K562 (cell line): ENCODE measurements around the gene MAD1L1. TPM values are rescaled to one million over a fixed set of nuclear protein-coding genes. Genes with fewer than 3 reads are reported as not detected.

Experiments used
- BCL6 ChIP-seq: fragments of 250-450 bp; sonication (Bioruptor Pico); IDR thresholded peaks from 2 replicates; pipeline ENCODE4 v1.4.0; 2020
- CXXC5 ChIP-seq: fragments of 250-450 bp; sonication (Bioruptor Pico); IDR thresholded peaks from 2 replicates; pipeline ENCODE4 v1.8.0; 2022; ENCODE audit warnings: inconsistent platforms, mild to moderate bottlenecking, moderate library complexity
- DMBX1 ChIP-seq: fragments of 250-450 bp; sonication (Bioruptor Pico); IDR thresholded peaks from 2 replicates; pipeline ENCODE4 v1.8.0; 2022; ENCODE audit warnings: inconsistent platforms, mild to moderate bottlenecking, moderate library complexity, borderline replicate concordance
- ELF1 ChIP-seq: fragments of 200-800 bp; sonication (Bioruptor generic); IDR thresholded peaks from 2 replicates; pipeline ENCODE4 v1.6.1; 2016; ENCODE audit warnings: missing genetic modification characterization, missing compliant biosample characterization
- MTA3 ChIP-seq: fragments of 450-650 bp; formaldehyde crosslinking; IDR thresholded peaks from 2 replicates; pipeline ENCODE4 v1.6.1; 2017; ENCODE audit warnings: mild to moderate bottlenecking, borderline replicate concordance
- PYGO2 ChIP-seq: fragments of 450-650 bp; IDR thresholded peaks from 2 replicates; pipeline ENCODE4 v1.6.1; 2016; ENCODE audit warnings: mild to moderate bottlenecking, missing genetic modification characterization, moderate library complexity, missing compliant biosample characterization
- SUPT5H ChIP-seq: fragments of 450-650 bp; IDR thresholded peaks from 2 replicates; pipeline ENCODE4 v1.6.1; 2016
- TFAM ChIP-seq: fragments of 250-450 bp; sonication (Bioruptor Pico); conservative IDR thresholded peaks from 2 replicates; pipeline ENCODE4 v1.5.0; 2021; ENCODE audit warnings: mild to moderate bottlenecking, moderate library complexity
- ZNF584 ChIP-seq: fragments of 200-800 bp; sonication (Bioruptor generic); IDR thresholded peaks from 2 replicates; pipeline ENCODE4 v1.6.1; 2016; ENCODE audit warnings: low read depth, mild to moderate bottlenecking, missing genetic modification characterization, missing compliant biosample characterization
- polyA plus RNA-seq, 8 experiments: library from polyadenylated mRNA; depleted of rRNA in 4 of 8; stranded (reverse) in 5 of 8; unstranded in 3 of 8; fragments of >200 nt; fragmentation: Nextera tagmentation in 2 of 8; fragmentation: Illumina TruSeq in 1 of 8; extraction: Ambion mirVana in 2 of 8; extraction: Trizol in 1 of 8; gene quantifications; 2 replicates each; pipeline versions ENCODE4 v1.2.1 to v1.2.3, GENCODE V29; 2011 to 2014; ENCODE audit warnings: inconsistent platforms in 1 of 8, missing spikeins in 1 of 8
- total RNA-seq, 7 experiments: library from RNA; depleted of rRNA in 6 of 7; stranded (reverse); fragments of >200 nt in 6 of 7; fragmentation: Illumina TruSeq in 2 of 7; extraction: Trizol in 2 of 7; gene quantifications; 2 replicates each; pipeline versions ENCODE4 v1.2.1 to v1.2.3, GENCODE V29; 2011 to 2021; ENCODE audit warnings: low replicate concordance in 1 of 7
- TF ChIP-seq, protein P1 (sequence below): fragments of 450-650 bp; IDR thresholded peaks from 2 replicates; pipeline ENCODE4 v1.6.1; 2016; ENCODE audit warnings: missing biosample characterization, missing genetic modification characterization
- TF ChIP-seq, protein P2 (sequence below): fragments of 200-800 bp; sonication (Bioruptor generic); IDR thresholded peaks from 2 replicates; pipeline ENCODE4 v1.6.1; 2017; ENCODE audit warnings: missing genetic modification characterization, missing compliant biosample characterization
- TF ChIP-seq, protein P3 (sequence below): sonication (generic); formaldehyde crosslinking; IDR thresholded peaks from 2 replicates; pipeline ENCODE4 v1.9.0; 2022; ENCODE audit warnings: mild to moderate bottlenecking, missing genetic modification reagents
- TF ChIP-seq, protein P4 (sequence below): fragments of 450-650 bp; IDR thresholded peaks from one replicate; pipeline ENCODE4 v1.6.1; 2018; ENCODE audit warnings: mild to moderate bottlenecking, moderate library complexity; ENCODE audit not compliant: partially characterized antibody
- TF ChIP-seq, protein P5 (sequence below): fragments of 250-450 bp; sonication (Bioruptor Pico); IDR thresholded peaks from 2 replicates; pipeline ENCODE4 v1.8.0; 2021; ENCODE audit warnings: moderate library complexity, mild to moderate bottlenecking, inconsistent platforms
- TF ChIP-seq, protein P6 (sequence below): sonication (generic); formaldehyde crosslinking; IDR thresholded peaks from 2 replicates; pipeline ENCODE4 v1.8.0; 2022; ENCODE audit warnings: mild to moderate bottlenecking, missing genetic modification reagents, borderline replicate concordance

MAD1L1 gene
- total and polyA plus RNA-seq, 9 of the 15 experiments (the other 6 are each of a cell fraction or from before 2014, with no cell fraction given): 1.7 to 89.7 (median 18.0) TPM

DNA sequence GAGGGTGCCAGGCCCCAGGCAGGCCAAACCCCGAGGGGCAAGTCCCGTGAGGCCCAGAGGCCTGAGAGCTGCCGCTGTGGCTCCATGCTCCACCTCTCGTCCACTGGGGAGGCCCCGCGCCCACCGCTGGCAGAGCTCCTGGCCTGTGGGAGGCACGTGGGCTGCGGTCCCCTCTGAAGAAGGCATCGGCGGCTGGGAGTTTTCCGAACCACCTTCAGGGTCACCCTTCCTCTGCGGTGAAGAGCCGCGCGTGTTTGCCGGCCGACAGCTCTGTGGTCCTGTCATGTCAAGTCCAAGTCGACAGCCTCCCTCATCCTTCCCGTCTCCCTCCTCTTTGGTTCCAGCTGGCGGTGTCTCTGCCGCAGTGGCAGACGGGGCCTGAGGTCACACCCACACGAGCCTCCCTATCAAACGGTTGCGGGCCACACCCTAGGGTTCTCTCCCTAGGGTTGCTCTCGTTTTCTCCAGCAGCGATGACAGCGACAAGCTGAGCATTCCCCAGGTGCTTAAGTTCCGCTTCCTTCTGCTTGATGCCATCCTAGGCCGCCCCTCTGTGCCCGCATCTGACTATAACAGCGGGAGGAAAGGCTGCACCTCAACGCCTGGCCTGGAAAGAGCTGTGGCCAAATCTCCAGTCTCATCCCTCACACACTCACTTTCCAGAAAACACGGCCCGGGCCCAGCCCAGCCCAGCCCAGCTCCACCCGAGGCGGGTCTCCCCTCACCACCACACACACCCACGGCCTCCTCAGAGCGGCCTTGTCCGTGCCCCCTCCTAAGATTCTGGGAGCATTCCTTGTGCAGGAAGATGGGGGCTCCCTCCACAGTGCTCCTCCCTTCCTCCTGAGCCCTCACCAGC lies 377.6 kb downstream of the MAD1L1 start (continued):
- TF ChIP-seq, protein P1, sequence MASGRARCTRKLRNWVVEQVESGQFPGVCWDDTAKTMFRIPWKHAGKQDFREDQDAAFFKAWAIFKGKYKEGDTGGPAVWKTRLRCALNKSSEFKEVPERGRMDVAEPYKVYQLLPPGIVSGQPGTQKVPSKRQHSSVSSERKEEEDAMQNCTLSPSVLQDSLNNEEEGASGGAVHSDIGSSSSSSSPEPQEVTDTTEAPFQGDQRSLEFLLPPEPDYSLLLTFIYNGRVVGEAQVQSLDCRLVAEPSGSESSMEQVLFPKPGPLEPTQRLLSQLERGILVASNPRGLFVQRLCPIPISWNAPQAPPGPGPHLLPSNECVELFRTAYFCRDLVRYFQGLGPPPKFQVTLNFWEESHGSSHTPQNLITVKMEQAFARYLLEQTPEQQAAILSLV: no peak
- TF ChIP-seq, protein P2, sequence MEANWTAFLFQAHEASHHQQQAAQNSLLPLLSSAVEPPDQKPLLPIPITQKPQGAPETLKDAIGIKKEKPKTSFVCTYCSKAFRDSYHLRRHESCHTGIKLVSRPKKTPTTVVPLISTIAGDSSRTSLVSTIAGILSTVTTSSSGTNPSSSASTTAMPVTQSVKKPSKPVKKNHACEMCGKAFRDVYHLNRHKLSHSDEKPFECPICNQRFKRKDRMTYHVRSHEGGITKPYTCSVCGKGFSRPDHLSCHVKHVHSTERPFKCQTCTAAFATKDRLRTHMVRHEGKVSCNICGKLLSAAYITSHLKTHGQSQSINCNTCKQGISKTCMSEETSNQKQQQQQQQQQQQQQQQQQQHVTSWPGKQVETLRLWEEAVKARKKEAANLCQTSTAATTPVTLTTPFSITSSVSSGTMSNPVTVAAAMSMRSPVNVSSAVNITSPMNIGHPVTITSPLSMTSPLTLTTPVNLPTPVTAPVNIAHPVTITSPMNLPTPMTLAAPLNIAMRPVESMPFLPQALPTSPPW (CRISPR knock-in tag): peak; percentile 50; the same call in 1 of the 2 replicates
- TF ChIP-seq ZNF584: peak; percentile 75; the same call in 1 of the 2 replicates
- TF ChIP-seq CXXC5 (CRISPR knock-in tag): peak; percentile 78
- peak; percentile 68 for TF ChIP-seq SUPT5H
- TF ChIP-seq TFAM (CRISPR knock-in tag): no peak
- TF ChIP-seq, protein P3, sequence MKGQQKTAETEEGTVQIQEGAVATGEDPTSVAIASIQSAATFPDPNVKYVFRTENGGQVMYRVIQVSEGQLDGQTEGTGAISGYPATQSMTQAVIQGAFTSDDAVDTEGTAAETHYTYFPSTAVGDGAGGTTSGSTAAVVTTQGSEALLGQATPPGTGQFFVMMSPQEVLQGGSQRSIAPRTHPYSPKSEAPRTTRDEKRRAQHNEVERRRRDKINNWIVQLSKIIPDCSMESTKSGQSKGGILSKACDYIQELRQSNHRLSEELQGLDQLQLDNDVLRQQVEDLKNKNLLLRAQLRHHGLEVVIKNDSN (CRISPR knock-in tag): peak; percentile 55
- TF ChIP-seq, protein P4, sequence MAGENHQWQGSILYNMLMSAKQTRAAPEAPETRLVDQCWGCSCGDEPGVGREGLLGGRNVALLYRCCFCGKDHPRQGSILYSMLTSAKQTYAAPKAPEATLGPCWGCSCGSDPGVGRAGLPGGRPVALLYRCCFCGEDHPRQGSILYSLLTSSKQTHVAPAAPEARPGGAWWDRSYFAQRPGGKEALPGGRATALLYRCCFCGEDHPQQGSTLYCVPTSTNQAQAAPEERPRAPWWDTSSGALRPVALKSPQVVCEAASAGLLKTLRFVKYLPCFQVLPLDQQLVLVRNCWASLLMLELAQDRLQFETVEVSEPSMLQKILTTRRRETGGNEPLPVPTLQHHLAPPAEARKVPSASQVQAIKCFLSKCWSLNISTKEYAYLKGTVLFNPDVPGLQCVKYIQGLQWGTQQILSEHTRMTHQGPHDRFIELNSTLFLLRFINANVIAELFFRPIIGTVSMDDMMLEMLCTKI: no peak
- no peak for TF ChIP-seq BCL6 (CRISPR knock-in tag)
- TF ChIP-seq, protein P5, sequence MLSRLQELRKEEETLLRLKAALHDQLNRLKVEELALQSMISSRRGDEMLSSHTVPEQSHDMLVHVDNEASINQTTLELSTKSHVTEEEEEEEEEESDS: no peak
- TF ChIP-seq PYGO2 (tag): no peak
- TF ChIP-seq MTA3: peak; percentile 56; the same call in 1 of the 2 replicates
- no peak for TF ChIP-seq ELF1 (tag)
- TF ChIP-seq DMBX1 (CRISPR knock-in tag): peak; percentile 47; the same call in 1 of the 2 replicates
- TF ChIP-seq, protein P6, sequence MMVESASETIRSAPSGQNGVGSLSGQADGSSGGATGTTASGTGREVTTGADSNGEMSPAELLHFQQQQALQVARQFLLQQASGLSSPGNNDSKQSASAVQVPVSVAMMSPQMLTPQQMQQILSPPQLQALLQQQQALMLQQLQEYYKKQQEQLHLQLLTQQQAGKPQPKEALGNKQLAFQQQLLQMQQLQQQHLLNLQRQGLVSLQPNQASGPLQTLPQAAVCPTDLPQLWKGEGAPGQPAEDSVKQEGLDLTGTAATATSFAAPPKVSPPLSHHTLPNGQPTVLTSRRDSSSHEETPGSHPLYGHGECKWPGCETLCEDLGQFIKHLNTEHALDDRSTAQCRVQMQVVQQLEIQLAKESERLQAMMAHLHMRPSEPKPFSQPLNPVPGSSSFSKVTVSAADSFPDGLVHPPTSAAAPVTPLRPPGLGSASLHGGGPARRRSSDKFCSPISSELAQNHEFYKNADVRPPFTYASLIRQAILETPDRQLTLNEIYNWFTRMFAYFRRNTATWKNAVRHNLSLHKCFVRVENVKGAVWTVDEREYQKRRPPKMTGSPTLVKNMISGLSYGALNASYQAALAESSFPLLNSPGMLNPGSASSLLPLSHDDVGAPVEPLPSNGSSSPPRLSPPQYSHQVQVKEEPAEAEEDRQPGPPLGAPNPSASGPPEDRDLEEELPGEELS (CRISPR knock-in tag): no peak
